Breast epithelium (tissue), 3 donors: Measurements from ENCODE around the gene MRAP.

Experiments
- CTCF ChIP-seq, 3 donors: fragments of 450-650 bp; IDR thresholded peaks; one replicate each; pipeline ENCODE4 v1.5.1; 2016 to 2017; ENCODE audit warnings: antibody characterized with exemption in 3 of 3, mild to moderate bottlenecking in 3 of 3, moderate library complexity in 3 of 3
- POLR2A ChIP-seq: fragments of 450-650 bp; IDR thresholded peaks from one replicate; pipeline ENCODE4 v1.6.1; 2016; ENCODE audit warnings: antibody characterized with exemption, mild to moderate bottlenecking, moderate library complexity

DNA sequence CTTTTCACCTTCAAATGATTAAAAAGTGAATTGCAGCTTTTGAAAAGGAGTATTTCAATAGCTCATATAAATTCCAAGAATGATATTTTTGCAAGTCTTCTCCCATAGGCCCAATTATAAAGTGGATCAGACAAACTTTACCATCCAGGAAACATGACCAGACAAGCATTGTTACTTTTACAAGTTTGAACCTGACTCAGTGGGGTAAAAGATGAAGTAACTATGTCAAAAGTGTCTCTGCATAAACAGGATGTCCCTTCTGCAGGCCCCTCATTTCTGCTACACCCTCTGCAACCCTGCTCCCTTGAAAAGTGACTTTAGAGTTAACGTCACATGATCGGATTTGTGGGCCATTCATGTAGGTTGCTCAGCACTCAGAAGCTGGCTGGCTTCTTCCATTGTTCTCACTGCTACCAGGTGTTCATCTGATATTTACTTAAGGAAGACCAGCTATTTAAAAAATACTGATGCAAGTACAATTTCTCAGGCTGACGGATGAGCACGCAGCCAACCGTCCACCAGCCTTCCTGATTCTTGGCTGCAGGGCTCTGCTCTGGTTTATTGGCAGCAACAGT, 61.8 kb downstream of the MRAP start:
- TF ChIP-seq CTCF (IDR thresholded peaks at IDR 0.05) = no peak
- TF ChIP-seq POLR2A = no peak
